Activated T-cell treated with anti-CD3 and anti-CD28 coated beads, Interleukin-2, amount 50 U/mL, for 24 hours (primary cell): ENCODE data around the gene MNT.

Experiments
- DNase-seq: peaks from one replicate; pipeline ENCODE4 v3.0.0-alpha.2; 2020
- H3K27ac Mint-ChIP-seq: 2 replicates; pipeline ENCODE4 v1.8.0; 2020; ENCODE audit warnings: mild to moderate bottlenecking, mixed read lengths
- H3K27me3 Mint-ChIP-seq: 2 replicates; pipeline ENCODE4 v1.8.0; 2020; ENCODE audit warnings: mixed read lengths
- H3K36me3 Mint-ChIP-seq: 2 replicates; pipeline ENCODE4 v1.8.0; 2020; ENCODE audit warnings: low read depth, mixed read lengths
- H3K4me1 Mint-ChIP-seq: 2 replicates; pipeline ENCODE4 v1.8.0; 2020; ENCODE audit warnings: low read depth, mixed read lengths
- H3K4me3 Mint-ChIP-seq: 2 replicates; pipeline ENCODE4 v1.8.0; 2020; ENCODE audit warnings: mild to moderate bottlenecking, moderate library complexity, mixed read lengths
- H3K9me3 Mint-ChIP-seq: 2 replicates; pipeline ENCODE4 v1.8.0; 2020; ENCODE audit warnings: mixed read lengths

MNT gene

DNA sequence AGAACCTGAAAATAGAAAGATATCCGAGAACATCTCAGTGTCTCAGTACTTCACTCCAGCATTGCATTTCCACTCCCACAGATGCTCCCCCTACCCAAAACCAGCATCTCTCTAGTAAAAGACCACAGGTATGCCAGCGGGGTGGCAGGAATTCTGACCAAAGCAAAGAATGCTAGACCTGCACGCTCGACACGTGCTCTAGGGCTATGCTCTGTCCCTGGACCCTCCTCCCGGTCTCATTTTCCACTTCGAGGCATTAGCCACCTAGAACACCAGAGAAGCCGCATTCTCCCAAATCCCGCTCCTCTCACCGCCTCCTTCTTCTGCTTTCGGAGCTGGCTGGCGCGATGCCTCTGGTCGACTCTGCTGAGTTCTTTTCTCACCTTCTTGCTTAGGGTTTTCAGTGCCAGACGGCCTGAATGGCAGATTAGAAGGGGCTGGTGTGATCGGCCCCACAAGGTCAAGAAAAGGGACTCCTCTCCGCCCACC lies 65.1 kb downstream of the MNT start:
- Mint-ChIP-seq H3K27me3 (no peaks in the 10 kb centered on the region), H3K27ac (no peak overlapping the region), H3K36me3 (peaks cover 6% of the 10 kb centered on the region), H3K9me3 (no peaks in the 10 kb centered on the region), H3K4me3 (no peak overlapping the region), H3K4me1 (peaks cover 21% of the 10 kb centered on the region)
- DNase-seq, result peak; percentile 37
